ENCODE data around the gene FRMD4A.

GRCh38 chr10:14099885-14100284 lies 230.8 kb downstream of the FRMD4A start:
- TF ChIP-seq POLR2A (IDR thresholded peaks at IDR 0.05) (no peak), CTCF (IDR thresholded peaks at IDR 0.05) (no peak), EP300 (IDR thresholded peaks at IDR 0.05) (no peak)

Data from stomach (tissue), 4 donors.